Testis (tissue), 3 donors: ENCODE measurements around the gene TEX2. TPM values are rescaled to one million over a fixed set of nuclear protein-coding genes. Genes with fewer than 3 reads are reported as not detected.

ENCODE experiments used
- DNase-seq: peaks from one replicate; pipeline ENCODE4 v3.0.0-alpha.2; 2019
- H3K27ac ChIP-seq, 2 donors: fragments of 200-600 bp; sonication (generic); one replicate each; pipeline ENCODE4 v1.5.1; 2019
- H3K27me3 ChIP-seq: fragments of 200-600 bp; sonication (generic); one replicate; pipeline ENCODE4 v1.5.1; 2019
- H3K36me3 ChIP-seq: fragments of 200-600 bp; sonication (generic); one replicate; pipeline ENCODE4 v1.5.1; 2017; ENCODE audit warnings: low read depth; ENCODE audit errors: missing control alignments
- H3K4me1 ChIP-seq: fragments of 200-600 bp; sonication (generic); one replicate; pipeline ENCODE4 v1.5.1; 2019
- H3K4me3 ChIP-seq, 2 donors: fragments of 200-600 bp; sonication (generic); one replicate each; pipeline ENCODE4 v1.5.1; 2017 to 2019
- H3K9me3 ChIP-seq: fragments of 200-600 bp; sonication (generic); one replicate; pipeline ENCODE4 v1.5.1; 2017
- POLR2A ChIP-seq: fragments of 450-650 bp; IDR thresholded peaks from one replicate; pipeline ENCODE4 v1.6.1; 2017; ENCODE audit warnings: antibody characterized with exemption, mild to moderate bottlenecking, moderate library complexity
- WGBS, 2 donors: methylation state at CpG; one replicate each; pipeline ENCODE4 v1.1.5; 2018; 5-methylcytosine and 5-hydroxymethylcytosine counted together
- intact Hi-C: fragments of 100-400 bp; cut with DNase I; formaldehyde crosslinking; loops from one replicate; pipeline ENCODE4 v1.15.1; 2023; ENCODE audit warnings: low total_unique reads
- polyA plus RNA-seq: library from polyadenylated mRNA; stranded (reverse); fragments of 350-450 nt; fragmentation: Illumina TruSeq; extraction: RNeasy Lipid Tissue Mini Kit (QIAGEN cat#74804); gene quantifications from one replicate; pipeline ENCODE4 v1.2.3, GENCODE V29; 2014; ENCODE audit warnings: low read depth, low replicate concordance; ENCODE audit not compliant: insufficient read depth
- total RNA-seq, 2 donors: library from RNA; depleted of rRNA; stranded (reverse); fragments of >200 nt; gene quantifications; one replicate each; pipeline ENCODE4 v1.2.3, GENCODE V29; 2016
- TF ChIP-seq, protein P1 (sequence below), 3 experiments: fragments of 450-650 bp in 2 of 3; fragments of 200-600 bp in 1 of 3; sonication (generic) in 1 of 3; IDR thresholded peaks; one replicate each; pipeline ENCODE4 v1.5.1; 2016 to 2019; ENCODE audit warnings: antibody characterized with exemption in 3 of 3, mild to moderate bottlenecking in 2 of 3, moderate library complexity in 1 of 3

TEX2 gene
- total and polyA plus RNA-seq, 3 donors from 2014 or later: 66.0 to 136 (median 99.9) TPM

DNA sequence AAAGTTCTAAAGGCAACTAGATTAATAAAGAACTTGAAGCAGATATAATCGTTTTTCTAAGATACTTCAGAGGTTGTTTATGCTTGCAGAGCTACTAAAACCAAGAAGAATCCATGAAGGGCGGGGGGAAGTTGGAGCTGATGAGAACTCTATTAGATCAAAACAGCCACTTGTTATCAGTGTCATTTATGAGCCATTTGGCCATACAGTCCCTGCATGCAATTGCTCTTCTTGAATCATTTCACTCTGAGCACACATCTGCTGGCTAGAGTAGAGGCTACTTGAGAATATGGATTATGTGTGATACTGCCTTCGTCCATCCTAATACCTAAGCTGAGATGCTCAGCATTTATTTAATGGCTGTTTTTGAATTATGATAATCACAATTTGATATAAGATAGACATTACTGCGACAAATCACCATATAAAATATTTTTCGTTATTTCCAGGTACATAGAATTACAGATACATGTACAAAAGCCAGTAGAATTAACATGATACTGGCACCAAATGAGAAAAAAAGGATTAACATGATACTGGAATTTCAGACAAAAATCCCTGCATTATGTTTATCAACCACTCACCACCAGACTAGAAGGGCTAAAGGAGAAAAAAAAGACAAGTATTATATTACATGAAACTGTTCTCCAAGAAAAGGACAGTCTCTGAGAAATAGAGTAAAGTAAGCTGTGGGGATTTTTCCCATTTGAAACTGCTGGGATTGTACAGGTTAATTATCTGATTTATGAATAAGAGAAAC, 64.5 kb downstream of the TEX2 start:
- H3K27ac ChIP-seq: no peak overlapping the region
- no peaks in the 10 kb centered on the region for H3K36me3 ChIP-seq
- TF ChIP-seq POLR2A: no peak
- TF ChIP-seq, protein P1, sequence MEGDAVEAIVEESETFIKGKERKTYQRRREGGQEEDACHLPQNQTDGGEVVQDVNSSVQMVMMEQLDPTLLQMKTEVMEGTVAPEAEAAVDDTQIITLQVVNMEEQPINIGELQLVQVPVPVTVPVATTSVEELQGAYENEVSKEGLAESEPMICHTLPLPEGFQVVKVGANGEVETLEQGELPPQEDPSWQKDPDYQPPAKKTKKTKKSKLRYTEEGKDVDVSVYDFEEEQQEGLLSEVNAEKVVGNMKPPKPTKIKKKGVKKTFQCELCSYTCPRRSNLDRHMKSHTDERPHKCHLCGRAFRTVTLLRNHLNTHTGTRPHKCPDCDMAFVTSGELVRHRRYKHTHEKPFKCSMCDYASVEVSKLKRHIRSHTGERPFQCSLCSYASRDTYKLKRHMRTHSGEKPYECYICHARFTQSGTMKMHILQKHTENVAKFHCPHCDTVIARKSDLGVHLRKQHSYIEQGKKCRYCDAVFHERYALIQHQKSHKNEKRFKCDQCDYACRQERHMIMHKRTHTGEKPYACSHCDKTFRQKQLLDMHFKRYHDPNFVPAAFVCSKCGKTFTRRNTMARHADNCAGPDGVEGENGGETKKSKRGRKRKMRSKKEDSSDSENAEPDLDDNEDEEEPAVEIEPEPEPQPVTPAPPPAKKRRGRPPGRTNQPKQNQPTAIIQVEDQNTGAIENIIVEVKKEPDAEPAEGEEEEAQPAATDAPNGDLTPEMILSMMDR (IDR thresholded peaks at IDR 0.05): no peak
- no peak overlapping the region for H3K4me3 ChIP-seq
- WGBS, 2 donors: 94 to 96% methylated on average over 5 of the region's 5 CpGs
- intact Hi-C loops: no loop called here
- H3K4me1 ChIP-seq: peaks cover 13% of the 10 kb centered on the region
- H3K9me3 ChIP-seq: no peaks in the 10 kb centered on the region
- H3K27me3 ChIP-seq: no peaks in the 10 kb centered on the region
- DNase-seq: no peak

DNA sequence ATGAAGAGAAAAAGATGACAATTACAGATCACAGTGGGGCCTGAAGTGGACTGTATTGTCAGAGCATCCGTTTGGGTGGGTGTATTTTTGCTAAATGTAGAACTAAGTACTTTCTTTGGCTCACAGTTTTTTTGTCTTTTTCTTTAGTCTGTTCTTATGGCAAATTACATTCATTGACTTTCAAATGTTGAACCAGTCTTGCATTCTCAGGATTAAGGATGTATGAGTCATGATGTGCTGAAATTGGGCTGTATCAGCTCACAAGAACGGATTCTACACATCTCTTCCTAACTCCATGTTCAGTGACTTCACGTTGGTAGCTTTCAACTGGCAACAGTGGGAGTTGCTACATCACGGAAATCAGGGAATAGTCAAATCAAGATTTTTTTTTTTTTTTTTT, 66.5 kb downstream of the TEX2 start:
- TF ChIP-seq, protein P1 (IDR thresholded peaks at IDR 0.05): no peak
- TF ChIP-seq POLR2A: no peak
- Histone ChIP-seq H3K36me3 (no peaks in the 10 kb centered on the region), H3K4me3 (no peak overlapping the region), H3K27me3 (no peaks in the 10 kb centered on the region), H3K4me1 (no peaks in the 10 kb centered on the region), H3K9me3 (no peaks in the 10 kb centered on the region), H3K27ac (no peak overlapping the region)
- 89 to 93% methylated on average over 4 of the region's 4 CpGs for WGBS, 2 donors
- intact Hi-C loops: no loop called here
- no peak for DNase-seq

DNA sequence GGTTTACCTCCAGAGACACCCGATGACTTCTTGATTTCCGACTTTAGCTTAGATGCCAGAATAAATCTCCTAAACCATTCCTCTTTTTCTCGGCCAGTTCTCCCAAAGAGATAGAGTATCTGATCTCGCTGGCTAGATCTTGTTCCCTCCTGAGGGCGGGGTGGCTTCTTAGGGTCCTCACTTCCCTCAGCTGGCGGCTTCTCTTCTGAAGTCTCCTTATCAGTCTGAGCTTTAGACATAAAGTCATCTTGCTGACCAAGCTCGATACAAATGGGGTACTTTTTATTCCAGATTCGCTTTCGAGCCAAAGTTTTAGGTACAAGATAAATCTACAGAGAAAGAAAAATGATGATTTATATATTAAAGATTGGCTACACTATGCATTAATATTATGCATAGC, 69.5 kb downstream of the TEX2 start:
- 91 to 94% methylated on average over 9 of the region's 9 CpGs for WGBS, 2 donors
- peaks cover 4% of the 10 kb centered on the region for H3K36me3 ChIP-seq
- H3K4me3 ChIP-seq: no peak overlapping the region
- DNase-seq: no peak
- H3K4me1 ChIP-seq: no peaks in the 10 kb centered on the region
- no peaks in the 10 kb centered on the region for H3K27me3 ChIP-seq
- H3K27ac ChIP-seq: no peak overlapping the region
- no peaks in the 10 kb centered on the region for H3K9me3 ChIP-seq
- intact Hi-C loops: no loop called here
- TF ChIP-seq, protein P1 (IDR thresholded peaks at IDR 0.05): no peak

DNA sequence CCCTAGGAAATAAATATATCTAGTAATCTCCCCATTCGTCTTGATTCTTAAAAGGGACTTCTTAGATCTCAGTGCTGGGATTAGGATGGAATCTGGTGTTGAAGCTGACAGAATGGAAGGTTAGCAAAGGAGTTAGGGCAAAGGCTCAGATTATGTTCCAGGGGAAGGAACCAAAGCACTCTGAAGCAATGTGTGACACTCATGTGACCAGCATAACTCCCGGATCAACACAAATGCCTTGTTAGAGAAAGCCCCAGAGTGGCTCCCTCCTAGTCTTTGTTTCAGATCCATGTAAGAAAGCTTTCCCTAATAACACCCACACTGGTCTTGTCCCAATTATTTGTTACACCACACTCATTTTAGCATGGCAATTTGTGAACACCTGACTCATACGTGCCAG, 70.5 kb downstream of the TEX2 start:
- TF ChIP-seq POLR2A: no peak
- TF ChIP-seq, protein P1 (IDR thresholded peaks at IDR 0.05): no peak
- DNase-seq: no peak
- Histone ChIP-seq H3K27me3 (no peaks in the 10 kb centered on the region), H3K27ac (no peak overlapping the region), H3K4me3 (no peak overlapping the region), H3K4me1 (no peaks in the 10 kb centered on the region), H3K9me3 (no peaks in the 10 kb centered on the region), H3K36me3 (peaks cover 4% of the 10 kb centered on the region)
- intact Hi-C loops: no loop called here
- 61 to 65% methylated on average over 3 of the region's 3 CpGs for WGBS, 2 donors

DNA sequence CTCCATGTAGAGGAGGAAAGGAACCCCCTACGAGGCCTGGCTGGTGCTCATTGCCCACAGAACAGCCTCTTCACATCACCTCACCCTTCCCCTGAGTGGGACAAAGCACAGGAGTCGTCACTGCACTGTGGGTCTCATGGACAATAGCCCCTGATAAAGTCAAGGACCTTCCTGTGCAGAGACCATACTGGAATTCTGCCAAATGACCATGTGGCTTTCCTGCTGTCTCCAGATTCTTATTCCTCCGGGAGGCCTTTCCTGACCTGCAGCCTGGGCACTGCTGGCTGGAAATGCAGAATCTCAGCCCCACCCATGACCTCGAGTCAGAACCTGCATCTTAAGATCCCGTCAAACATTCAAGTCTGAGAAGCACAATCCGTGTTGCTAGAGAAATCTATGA, 72.6 kb downstream of the TEX2 start:
- Histone ChIP-seq H3K27ac (no peak overlapping the region), H3K4me3 (no peak overlapping the region), H3K36me3 (peaks cover 4% of the 10 kb centered on the region), H3K27me3 (no peaks in the 10 kb centered on the region), H3K4me1 (peaks cover 2% of the 10 kb centered on the region), H3K9me3 (no peaks in the 10 kb centered on the region)
- TF ChIP-seq, protein P1 (IDR thresholded peaks at IDR 0.05): no peak
- no peak for TF ChIP-seq POLR2A
- intact Hi-C loops: no loop called here
- 42 to 61% methylated on average over 6 of the region's 6 CpGs for WGBS, 2 donors
- DNase-seq: no peak
